A549 (cell line): ENCODE measurements around the gene ZNF548. TPM values are rescaled to one million over a fixed set of nuclear protein-coding genes. Genes with fewer than 3 reads are reported as not detected.

ENCODE experiments used
- ATAC-seq, 2 experiments: fragments of 200-7000 bp in 1 of 2; fragments of >200 bp in 1 of 2; cut with Nextera tagmentation in 1 of 2; cut with Tn5 transposase in 1 of 2; 3 replicates each; pipeline versions ENCODE4 v1.8.0 to v1.9.1; 2018 to 2020; ENCODE audit warnings: mild to moderate bottlenecking in 1 of 2, moderate library complexity in 1 of 2
- CTCF ChIA-PET: fragments of 300-600 bp; sonication (Branson Sonifier 250); formaldehyde crosslinking; extraction: SDS; loops from one replicate; lab custom pipeline; 2021; ENCODE audit warnings: antibody characterized with exemption, inconsistent platforms; lab: Yijun Ruan, JAX
- POLR2A ChIA-PET: fragments of 350-600 bp; formaldehyde crosslinking; extraction: SDS; loops from one replicate; lab custom pipeline; 2021; ENCODE audit warnings: antibody characterized with exemption, inconsistent platforms; lab: Yijun Ruan, JAX
- DNase-seq, 2 experiments: peaks; one replicate each; pipeline versions ENCODE4 v3.0.0 to v3.0.0-alpha.2; 2011 to 2016; ENCODE audit warnings: low read depth in 1 of 2, low spot score in 1 of 2
- FAIRE-seq: peaks from 2 replicates; lab custom pipeline; 2011; peaks lifted over from hg19 to GRCh38; lab: Jason Lieb, UNC
- H3K27ac ChIP-seq, 2 experiments: fragments of >200 bp; sonication (Bioruptor Twin); formaldehyde crosslinking; 3 replicates each; pipeline ENCODE4 v1.5.1; 2016 to 2017
- H3K4me1 ChIP-seq: fragments of >200 bp; sonication (Bioruptor Twin); formaldehyde crosslinking; 3 replicates; pipeline ENCODE4 v1.6.1; 2016
- H3K4me2 ChIP-seq: fragments of >200 bp; sonication (Bioruptor Twin); formaldehyde crosslinking; 3 replicates; pipeline ENCODE4 v1.6.1; 2016
- H3K4me3 ChIP-seq: fragments of >200 bp; sonication (Bioruptor Twin); formaldehyde crosslinking; 3 replicates; pipeline ENCODE4 v1.5.1; 2016
- H3K9me3 ChIP-seq: fragments of >200 bp; sonication (Bioruptor Twin); formaldehyde crosslinking; 3 replicates; pipeline ENCODE4 v1.6.1; 2016
- BHLHE40 ChIP-seq: IDR thresholded peaks from 2 replicates; pipeline ENCODE4 v1.6.1; 2012; ENCODE audit warnings: low read depth, low read length, inconsistent platforms
- CBX2 ChIP-seq: fragments of 200-600 bp; sonication (generic); IDR thresholded peaks from 2 replicates; pipeline ENCODE4 v1.6.1; 2016; ENCODE audit warnings: low read depth, mild to moderate bottlenecking, borderline replicate concordance
- CBX8 ChIP-seq: fragments of 200-600 bp; sonication (generic); IDR thresholded peaks from 2 replicates; pipeline ENCODE4 v1.6.1; 2016
- CEBPB ChIP-seq, 2 experiments: fragments of >200 bp in 1 of 2; sonication (Bioruptor Twin) in 1 of 2; formaldehyde crosslinking in 1 of 2; IDR thresholded peaks; 2 replicates each; pipeline ENCODE4 v1.6.1; 2012 to 2016
- CHD4 ChIP-seq: fragments of 200-600 bp; sonication (generic); IDR thresholded peaks from 2 replicates; pipeline ENCODE4 v1.6.1; 2016; ENCODE audit warnings: antibody characterized with exemption, mild to moderate bottlenecking, borderline replicate concordance
- CTCF ChIP-seq: fragments of >200 bp; sonication (Bioruptor Twin); formaldehyde crosslinking; IDR thresholded peaks from 3 replicates; pipeline ENCODE4 v1.5.1; 2016
- ESRRA ChIP-seq: fragments of 150-350 bp; IDR thresholded peaks from 2 replicates; pipeline ENCODE4 v1.6.1; 2014; ENCODE audit warnings: mild to moderate bottlenecking, low read length, borderline replicate concordance
- FOSL2 ChIP-seq, 2 experiments: fragments of 450-650 bp in 1 of 2; fragments of >200 bp in 1 of 2; sonication (Bioruptor Twin) in 1 of 2; formaldehyde crosslinking; IDR thresholded peaks; 2 replicates each; pipeline versions ENCODE4 v1.5.0 to v1.6.1; 2016 to 2020; ENCODE audit warnings: mild to moderate bottlenecking in 1 of 2, moderate library complexity in 1 of 2
- FOXS1 ChIP-seq: fragments of 250-450 bp; sonication (Bioruptor Pico); IDR thresholded peaks from 2 replicates; pipeline ENCODE4 v1.5.0; 2020; ENCODE audit warnings: mild to moderate bottlenecking, moderate library complexity
- HEYL ChIP-seq: fragments of 250-450 bp; sonication (Bioruptor Pico); IDR thresholded peaks from 2 replicates; pipeline ENCODE4 v1.8.0; 2021; ENCODE audit warnings: mild to moderate bottlenecking, moderate library complexity
- HOXA7 ChIP-seq: fragments of 250-450 bp; sonication (Bioruptor Pico); IDR thresholded peaks from 2 replicates; pipeline ENCODE4 v1.5.0; 2020; ENCODE audit warnings: mild to moderate bottlenecking, moderate library complexity
- HOXB13 ChIP-seq: fragments of 250-450 bp; sonication (Bioruptor Pico); IDR thresholded peaks from 2 replicates; pipeline ENCODE4 v1.5.0; 2020; ENCODE audit warnings: low read depth, mild to moderate bottlenecking, moderate library complexity
- HOXB5 ChIP-seq: fragments of 250-450 bp; sonication (Bioruptor Pico); IDR thresholded peaks from 2 replicates; pipeline ENCODE4 v1.5.0; 2020; ENCODE audit warnings: mild to moderate bottlenecking, moderate library complexity
- KDM5A ChIP-seq: fragments of 200-600 bp; sonication (generic); IDR thresholded peaks from 2 replicates; pipeline ENCODE4 v1.6.1; 2016; ENCODE audit warnings: antibody characterized with exemption, mild to moderate bottlenecking
- MAFK ChIP-seq: fragments of 450-650 bp; IDR thresholded peaks from 2 replicates; pipeline ENCODE4 v1.6.1; 2014; ENCODE audit not compliant: partially characterized antibody
- MYC ChIP-seq: IDR thresholded peaks from 2 replicates; pipeline ENCODE4 v1.6.1; 2012; ENCODE audit warnings: mild to moderate bottlenecking, inconsistent platforms, low read length, improper control_type of control experiment, borderline replicate concordance
- NPAS2 ChIP-seq: fragments of 250-450 bp; sonication (Bioruptor Pico); IDR thresholded peaks from 2 replicates; pipeline ENCODE4 v1.8.0; 2022; ENCODE audit warnings: mild to moderate bottlenecking, moderate library complexity, borderline replicate concordance
- PHF8 ChIP-seq: fragments of 200-600 bp; sonication (generic); IDR thresholded peaks from 2 replicates; pipeline ENCODE4 v1.6.1; 2016; ENCODE audit warnings: low read depth, mild to moderate bottlenecking, antibody characterized with exemption, moderate library complexity, borderline replicate concordance
- POLR2A ChIP-seq: IDR thresholded peaks from 2 replicates; pipeline ENCODE4 v1.6.1; 2012; ENCODE audit warnings: mild to moderate bottlenecking, low read length
- RNF2 ChIP-seq: fragments of 200-600 bp; sonication (generic); IDR thresholded peaks from 2 replicates; pipeline ENCODE4 v1.6.1; 2016; ENCODE audit warnings: low read depth, mild to moderate bottlenecking, antibody characterized with exemption, moderate library complexity, borderline replicate concordance
- SREBF2 ChIP-seq: fragments of 450-650 bp; IDR thresholded peaks from 2 replicates; pipeline ENCODE4 v1.6.1; 2014; ENCODE audit warnings: mild to moderate bottlenecking, moderate library complexity
- USF2 ChIP-seq: fragments of 450-650 bp; IDR thresholded peaks from 2 replicates; pipeline ENCODE4 v1.6.1; 2014; ENCODE audit warnings: antibody characterized with exemption
- ZFP36 ChIP-seq: fragments of 450-650 bp; IDR thresholded peaks from 2 replicates; pipeline ENCODE4 v1.6.1; 2014; ENCODE audit warnings: borderline replicate concordance; ENCODE audit not compliant: partially characterized antibody
- ZNF302 ChIP-seq: fragments of 250-450 bp; sonication (Bioruptor Pico); IDR thresholded peaks from 2 replicates; pipeline ENCODE4 v1.9.0; 2021; ENCODE audit warnings: inconsistent platforms, mild to moderate bottlenecking, moderate library complexity
- WGBS: methylation state at CpG from one replicate; pipeline ENCODE4 v1.1.6; 2017; ENCODE audit errors: missing lambda C conversion rate; 5-methylcytosine and 5-hydroxymethylcytosine counted together
- polyA plus RNA-seq, 4 experiments: library from polyadenylated mRNA; depleted of rRNA in 3 of 4; stranded (reverse); fragments of >200 nt; fragmentation: RNase III in 1 of 4; extraction: RNeasy Plus Mini Kit Qiagen cat#74134 plus additional on column Dnase treatment in 1 of 4; gene quantifications; 2 replicates in 3 of 4; 3 replicates in 1 of 4; pipeline ENCODE4 v1.2.3, GENCODE V29; 2011 to 2017

Gene ZNF548
- polyA plus RNA-seq, 2 of the 4 experiments (the other 2 are of a cell fraction): 6.4 to 11.3 TPM

DNA sequence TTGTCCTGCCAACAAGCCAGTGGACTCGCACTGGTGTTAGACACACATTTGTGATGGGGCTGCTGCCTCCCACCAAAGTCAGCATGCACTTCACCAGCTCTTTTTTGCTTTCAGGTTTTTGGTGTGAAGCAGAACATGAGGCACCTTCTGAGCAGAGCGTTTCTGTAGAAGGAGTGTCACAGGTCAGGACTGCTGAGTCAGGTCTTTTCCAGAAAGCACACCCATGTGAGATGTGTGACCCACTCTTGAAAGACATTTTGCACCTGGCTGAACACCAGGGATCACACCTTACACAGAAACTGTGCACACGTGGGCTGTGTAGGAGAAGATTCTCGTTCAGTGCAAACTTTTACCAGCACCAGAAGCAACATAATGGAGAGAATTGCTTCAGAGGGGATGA is 33.7 kb upstream of the ZNF548 start:
- Histone ChIP-seq H3K27ac (no peak overlapping the region), H3K4me2 (no peak overlapping the region), H3K4me1 (no peaks in the 10 kb centered on the region)
- ChIA-PET POLR2A (no interaction called here), CTCF (interaction anchor here (0.5 kb wide), 1 partner anchor 835 kb away, joined by 3 read pairs; no protein-coding TSS in a partner anchor)
- no peak for DNase-seq
- no peak for ATAC-seq
- WGBS: 61% methylated on average over 4 of the region's 4 CpGs
- TF ChIP-seq PHF8: no peak
- peak; percentile 92 for TF ChIP-seq MAFK
- TF ChIP-seq, all 56 proteins: peak for 1
- Histone ChIP-seq H3K4me3 (no peak overlapping the region), H3K9me3 (peaks cover 98% of the 10 kb centered on the region)
- FAIRE-seq: no peak

- ChIA-PET CTCF (interaction anchor here (0.6 to 1.3 kb wide), 3 partner anchors 10 to 340 kb away, joined by 3 to 7 read pairs (median 3); no protein-coding TSS in a partner anchor), POLR2A (no interaction called here)
- FAIRE-seq: no peak
- H3K9me3 ChIP-seq: peaks cover 98% of the 10 kb centered on the region
- DNase-seq: no peak
- no peak overlapping the region for H3K27ac ChIP-seq
- TF ChIP-seq POLR2A (no peak), FOSL2 (IDR thresholded peaks at IDR 0.05) (no peak), FOSL2 (CRISPR knock-in tag; IDR thresholded peaks at IDR 0.05) (no peak), MYC (no peak), BHLHE40 (no peak), CBX2 (no peak), NPAS2 (CRISPR knock-in tag) (no peak), SREBF2 (no peak), RNF2 (no peak), HEYL (CRISPR knock-in tag) (no peak)
- WGBS: 87% methylated on average over 5 of the region's 5 CpGs
- no peaks in the 10 kb centered on the region for H3K4me1 ChIP-seq
- H3K4me2 ChIP-seq: no peak overlapping the region
- ATAC-seq: no peak
- no peak overlapping the region for H3K4me3 ChIP-seq
These were observed 32.2 kb upstream of the ZNF548 start for GRCh38 chr19:57357406-57357805.

DNA sequence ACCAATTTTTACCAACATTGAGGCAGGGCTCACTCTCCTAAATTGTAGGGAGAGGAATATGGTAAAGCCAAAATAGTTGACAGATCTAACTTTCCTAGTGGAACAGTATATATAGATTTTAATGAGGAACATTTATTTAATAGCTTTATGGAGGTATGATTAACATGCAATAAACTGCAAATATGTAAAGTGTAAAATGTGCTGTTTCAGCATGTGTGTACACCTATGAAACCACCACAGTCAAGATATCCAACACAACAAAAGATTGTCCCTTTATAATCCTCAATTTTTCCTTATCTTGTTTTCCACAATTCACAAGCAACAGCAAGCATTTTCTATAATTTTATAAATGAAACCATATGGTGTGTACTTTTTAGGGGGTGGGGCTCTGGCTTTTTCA is 30.4 kb upstream of the ZNF548 start:
- H3K4me1 ChIP-seq: no peaks in the 10 kb centered on the region
- DNase-seq: no peak
- no peak overlapping the region for H3K27ac ChIP-seq
- H3K9me3 ChIP-seq: peaks cover 95% of the 10 kb centered on the region
- H3K4me3 ChIP-seq: no peak overlapping the region
- ATAC-seq: no peak
- FAIRE-seq: no peak
- ChIA-PET POLR2A (no interaction called here), CTCF (no interaction called here)
- TF ChIP-seq HOXB5: no peak
- TF ChIP-seq CTCF: no peak
- no peak for TF ChIP-seq CHD4
- TF ChIP-seq HOXB13 (CRISPR knock-in tag): no peak
- peak; percentile 58 for TF ChIP-seq MAFK
- TF ChIP-seq CEBPB (IDR thresholded peaks at IDR 0.05): no peak
- TF ChIP-seq ZFP36: no peak
- no peak for TF ChIP-seq CBX8
- H3K4me2 ChIP-seq: no peak overlapping the region

GRCh38 chr19:57362419-57362818 is 27.2 kb upstream of the ZNF548 start:
- TF ChIP-seq CBX8 (no peak), CBX2 (no peak), ZNF302 (no peak), CTCF (no peak), USF2 (no peak), HOXA7 (CRISPR knock-in tag) (no peak), NPAS2 (CRISPR knock-in tag) (no peak), HOXB13 (CRISPR knock-in tag) (no peak), ESRRA (no peak), MAFK (no peak), FOXS1 (CRISPR knock-in tag) (no peak), KDM5A (no peak)
- TF ChIP-seq, all 56 proteins: peak for 0
- DNase-seq (no peak), ATAC-seq (no peak), FAIRE-seq (no peak)
- H3K4me1 ChIP-seq: no peaks in the 10 kb centered on the region
- H3K4me3 ChIP-seq: peak overlapping the region; percentile 66
- CTCF ChIA-PET: interaction anchor here (1.6 kb wide), 1 partner anchor 31 kb away, joined by 3 read pairs; no protein-coding TSS in a partner anchor
- POLR2A ChIA-PET: interaction anchor here (0.6 to 2.5 kb wide), 3 partner anchors 12 to 122 kb away, joined by 3 to 12 read pairs (median 5); partner anchors contain the start of genes ZNF304, ZNF548 and ZNF805
- H3K4me2 ChIP-seq: peak overlapping the region; percentile 64
- peaks cover 95% of the 10 kb centered on the region for H3K9me3 ChIP-seq
- WGBS: 52% methylated on average over 2 of the region's 2 CpGs
- H3K27ac ChIP-seq: no peak overlapping the region
